ENCODE results near the gene BTN1A1.
"Not testable (repeated sequence)": the region's sequence is repeated elsewhere in the genome, so short reads cannot be mapped to it uniquely, and the experiment has no call there.

Gene BTN1A1

GRCh38 chr6:26500102-26500501, at the start of gene BTN1A1:
Gene BTN1A1 (plus strand): TSS chr6:26500303. CDS start chr6:26501287, 984 bp downstream.
- DNase-seq (ENCODE audit: low spot score), result peak; percentile 19

- no peak for DNase-seq (ENCODE audit: low spot score)
Observed at GRCh38 chr6:26452631-26453235, 47.4 kb upstream of the BTN1A1 start.

- no peak for DNase-seq (ENCODE audit: low spot score)
Observed at GRCh38 chr6:26454631-26455030, 45.5 kb upstream of the BTN1A1 start.

- no peak for DNase-seq (ENCODE audit: low spot score)
Observed at GRCh38 chr6:26455357-26455970, 44.6 kb upstream of the BTN1A1 start.

- peak; percentile 51 for DNase-seq (ENCODE audit: low spot score)
Observed at GRCh38 chr6:26457264-26457805, 42.8 kb upstream of the BTN1A1 start.

- peak; percentile 90 for DNase-seq (ENCODE audit: low spot score)
Observed at GRCh38 chr6:26457806-26458688, 42.1 kb upstream of the BTN1A1 start, which contains the start of gene BTN2A1. Gene BTN2A1 (plus strand): TSS chr6:26457955. CDS start chr6:26458637, 682 bp downstream.

GRCh38 chr6:26459023-26459810, 40.9 kb upstream of the BTN1A1 start:
- DNase-seq (ENCODE audit: low spot score), result no peak

- DNase-seq (ENCODE audit: low spot score), result not testable (repeated sequence)
Observed at GRCh38 chr6:26461353-26461752, 38.8 kb upstream of the BTN1A1 start.

- no peak for DNase-seq (ENCODE audit: low spot score)
Observed at GRCh38 chr6:26464014-26464413, 36.1 kb upstream of the BTN1A1 start.

GRCh38 chr6:26464416-26465131, 35.5 kb upstream of the BTN1A1 start:
- no peak for DNase-seq (ENCODE audit: low spot score)

- DNase-seq (ENCODE audit: low spot score), result no peak
Observed at GRCh38 chr6:26465776-26466175, 34.3 kb upstream of the BTN1A1 start.

GRCh38 chr6:26468829-26469228, 31.3 kb upstream of the BTN1A1 start:
- DNase-seq (ENCODE audit: low spot score), result no peak

GRCh38 chr6:26470643-26471042, 29.5 kb upstream of the BTN1A1 start:
- no peak for DNase-seq (ENCODE audit: low spot score)

- no peak for DNase-seq (ENCODE audit: low spot score)
Observed at GRCh38 chr6:26471970-26472369, 28.1 kb upstream of the BTN1A1 start.

GRCh38 chr6:26472549-26473290, 27.4 kb upstream of the BTN1A1 start:
- DNase-seq (ENCODE audit: low spot score), result no peak

GRCh38 chr6:26473429-26473757, 26.7 kb upstream of the BTN1A1 start:
- DNase-seq (ENCODE audit: low spot score), result no peak

GRCh38 chr6:26473758-26474438, 26.2 kb upstream of the BTN1A1 start:
- peak; percentile 67 for DNase-seq (ENCODE audit: low spot score)

GRCh38 chr6:26474439-26474881, 25.6 kb upstream of the BTN1A1 start:
- DNase-seq (ENCODE audit: low spot score), result no peak

GRCh38 chr6:26475823-26476729, 24.0 kb upstream of the BTN1A1 start:
- peak; percentile 27 for DNase-seq (ENCODE audit: low spot score)
